GM12873 (cell line): Measurements from ENCODE around the gene OSM.

Experiments
- CTCF ChIP-seq: IDR thresholded peaks from 2 replicates; pipeline ENCODE4 v1.5.1; 2012; ENCODE audit warnings: low read depth, mild to moderate bottlenecking, moderate library complexity, low read length, control low read depth; ENCODE audit not compliant: insufficient read depth; ENCODE audit errors: missing control alignments

Gene OSM

GRCh38 chr22:30233582-30233981 lies 33.1 kb downstream of the OSM start:
- no peak for TF ChIP-seq CTCF

GRCh38 chr22:30232716-30233218 lies 33.9 kb downstream of the OSM start:
- no peak for TF ChIP-seq CTCF

GRCh38 chr22:30230787-30231461 lies 35.7 kb downstream of the OSM start:
- no peak for TF ChIP-seq CTCF

GRCh38 chr22:30230330-30230729 lies 36.3 kb downstream of the OSM start:
- TF ChIP-seq CTCF: no peak

GRCh38 chr22:30228509-30229359 lies 37.9 kb downstream of the OSM start:
- TF ChIP-seq CTCF: no peak

- TF ChIP-seq CTCF: no peak
These were observed 39.0 kb downstream of the OSM start for GRCh38 chr22:30227438-30228228.
